ENCODE measurements around the gene ADGRB2. TPM values are rescaled to one million over a fixed set of nuclear protein-coding genes. Genes with fewer than 3 reads are reported as not detected.

ADGRB2 gene
- polyA plus RNA-seq, 6 donors from 2014 or later = not detected

GRCh38 chr1:31683997-31684396 is 80.1 kb downstream of the ADGRB2 start:
- peaks cover 0 to 3% (median 0%) of the 10 kb centered on the region in 3 donors for H3K4me1 Mint-ChIP-seq
- H3K9me3 Mint-ChIP-seq = no peaks in the 10 kb centered on the region
- DNase-seq (no peak), ATAC-seq (ENCODE audit: low read depth in 2 of 2) (peak; percentile 34 to 46)
- peaks cover 6 to 62% (median 52%) of the 10 kb centered on the region in 3 donors for H3K27me3 Mint-ChIP-seq
- H3K36me3 Mint-ChIP-seq = no peaks in the 10 kb centered on the region
- H3K4me3 Mint-ChIP-seq = no peak overlapping the region
- no peak overlapping the region for H3K27ac Mint-ChIP-seq

GRCh38 chr1:31681415-31681814 is 82.7 kb downstream of the ADGRB2 start:
- Mint-ChIP-seq H3K9me3 (no peaks in the 10 kb centered on the region), H3K36me3 (no peaks in the 10 kb centered on the region), H3K4me1 (no peaks in the 10 kb centered on the region), H3K27me3 (peaks cover under 1 to 51% (median 46%) of the 10 kb centered on the region in 3 donors), H3K27ac (peak overlapping the region in 1 of 6 donors; percentile 69), H3K4me3 (no peak overlapping the region)
- DNase-seq = no peak
- no peak for ATAC-seq (ENCODE audit: low read depth in 2 of 2)

GRCh38 chr1:31679676-31680230 is 84.4 kb downstream of the ADGRB2 start:
- Mint-ChIP-seq H3K27ac (no peak overlapping the region), H3K4me3 (no peak overlapping the region), H3K36me3 (no peaks in the 10 kb centered on the region), H3K4me1 (no peaks in the 10 kb centered on the region), H3K27me3 (peaks cover 6 to 40% (median 34%) of the 10 kb centered on the region in 3 donors), H3K9me3 (no peaks in the 10 kb centered on the region)
- ATAC-seq (ENCODE audit: low read depth in 2 of 2) (no peak), DNase-seq (no peak)

GRCh38 chr1:31679091-31679490 is 85.0 kb downstream of the ADGRB2 start:
- DNase-seq (no peak), ATAC-seq (ENCODE audit: low read depth in 2 of 2) (no peak)
- Mint-ChIP-seq H3K9me3 (no peaks in the 10 kb centered on the region), H3K4me3 (no peak overlapping the region), H3K36me3 (no peaks in the 10 kb centered on the region), H3K27me3 (peaks cover 6 to 44% (median 30%) of the 10 kb centered on the region in 3 donors), H3K4me1 (no peaks in the 10 kb centered on the region), H3K27ac (peak overlapping the region in 1 of 6 donors; percentile 56)

GRCh38 chr1:31678681-31679080 is 85.5 kb downstream of the ADGRB2 start:
- DNase-seq = no peak
- Mint-ChIP-seq H3K9me3 (no peaks in the 10 kb centered on the region), H3K4me1 (no peaks in the 10 kb centered on the region), H3K27me3 (peaks cover 6 to 48% (median 30%) of the 10 kb centered on the region in 3 donors), H3K4me3 (no peak overlapping the region), H3K27ac (peak overlapping the region in 1 of 6 donors; percentile 56), H3K36me3 (no peaks in the 10 kb centered on the region)
- ATAC-seq (ENCODE audit: low read depth in 2 of 2) = no peak

GRCh38 chr1:31677949-31678348 is 86.2 kb downstream of the ADGRB2 start:
- Mint-ChIP-seq H3K4me3 (no peak overlapping the region), H3K9me3 (no peaks in the 10 kb centered on the region), H3K27me3 (peaks cover 9 to 43% (median 30%) of the 10 kb centered on the region in 3 donors), H3K4me1 (no peaks in the 10 kb centered on the region), H3K36me3 (no peaks in the 10 kb centered on the region), H3K27ac (no peak overlapping the region)
- no peak for DNase-seq
- ATAC-seq (ENCODE audit: low read depth in 2 of 2) = no peak

GRCh38 chr1:31677401-31677800 is 86.7 kb downstream of the ADGRB2 start:
- DNase-seq = no peak
- no peak for ATAC-seq (ENCODE audit: low read depth in 2 of 2)
- no peak overlapping the region for H3K4me3 Mint-ChIP-seq
- H3K4me1 Mint-ChIP-seq = no peaks in the 10 kb centered on the region
- H3K36me3 Mint-ChIP-seq = no peaks in the 10 kb centered on the region
- peaks cover 9 to 43% (median 30%) of the 10 kb centered on the region in 3 donors for H3K27me3 Mint-ChIP-seq
- no peaks in the 10 kb centered on the region for H3K9me3 Mint-ChIP-seq
- H3K27ac Mint-ChIP-seq = no peak overlapping the region

Other genes starting within 250 kb of the ADGRB2 start
- gene TINAGL1, start 187.8 kb downstream of the ADGRB2 start, polyA plus RNA-seq (ENCODE audit: low read depth in 6 of 6) = not detected
- gene HCRTR1, start 146.7 kb downstream of the ADGRB2 start, polyA plus RNA-seq (ENCODE audit: low read depth in 6 of 6) = not detected
- gene PEF1, start 119.5 kb downstream of the ADGRB2 start, polyA plus RNA-seq (ENCODE audit: low read depth in 6 of 6) = 100 to 1,000 TPM in 1 of 6 donors, 10 to 100 TPM in 5; 72.6 to 140 (median 93.7) TPM
- 1 to 10 TPM in 1 of 6 donors, under 1 TPM in 1, not detected in 4; 0.64 to 1.2 TPM for gene COL16A1, start 60.3 kb downstream of the ADGRB2 start, polyA plus RNA-seq (ENCODE audit: low read depth in 6 of 6)
- gene SPOCD1, start 51.7 kb upstream of the ADGRB2 start, polyA plus RNA-seq (ENCODE audit: low read depth in 6 of 6) = under 1 TPM in 4 of 6 donors, not detected in 2; 0.23 to 0.38 (median 0.34) TPM
- gene PTP4A2, start 174.0 kb upstream of the ADGRB2 start, polyA plus RNA-seq (ENCODE audit: low read depth in 6 of 6) = 100 to 1,000 TPM; 251 to 474 (median 307) TPM
- 100 to 1,000 TPM in 5 of 6 donors, 10 to 100 TPM in 1; 96.3 to 134 (median 115) TPM for gene KHDRBS1, start 249.5 kb upstream of the ADGRB2 start, polyA plus RNA-seq (ENCODE audit: low read depth in 6 of 6)